K562 (cell line): ENCODE results near the gene BST1. TPM values are rescaled to one million over a fixed set of nuclear protein-coding genes. Genes with fewer than 3 reads are reported as not detected.
A peak's percentile ranks its signal among the peaks of the same experiment; 100 is the strongest.

ENCODE experiments used
- ATF1 ChIP-seq, 2 experiments: fragments of 450-650 bp in 1 of 2; IDR thresholded peaks; 2 replicates each; pipeline ENCODE4 v1.6.1; 2016; ENCODE audit warnings: missing compliant biosample characterization in 1 of 2, missing genetic modification characterization in 1 of 2
- CUX1 ChIP-seq: fragments of 200-800 bp; sonication (Bioruptor generic); IDR thresholded peaks from 2 replicates; pipeline ENCODE4 v1.6.1; 2016; ENCODE audit warnings: missing genetic modification characterization, missing compliant biosample characterization
- DNMT1 ChIP-seq: fragments of 450-650 bp; IDR thresholded peaks from 2 replicates; pipeline ENCODE4 v1.6.1; 2016; ENCODE audit warnings: antibody characterized with exemption, mild to moderate bottlenecking
- FOXA1 ChIP-seq: fragments of 450-650 bp; IDR thresholded peaks from 2 replicates; pipeline ENCODE4 v1.6.1; 2016; ENCODE audit warnings: mild to moderate bottlenecking, borderline replicate concordance
- NFIC ChIP-seq: fragments of 450-650 bp; IDR thresholded peaks from 2 replicates; pipeline ENCODE4 v1.6.1; 2017; ENCODE audit warnings: mild to moderate bottlenecking, inconsistent platforms
- ZKSCAN8 ChIP-seq: fragments of 200-800 bp; sonication (Bioruptor generic); IDR thresholded peaks from 2 replicates; pipeline ENCODE4 v1.6.1; 2016; ENCODE audit warnings: missing genetic modification characterization, missing compliant biosample characterization
- ZNF239 ChIP-seq: fragments of 250-450 bp; sonication (Bioruptor Pico); IDR thresholded peaks from 2 replicates; pipeline ENCODE4 v1.4.0; 2020; ENCODE audit warnings: mild to moderate bottlenecking
- ZNF407 ChIP-seq: fragments of 450-650 bp; IDR thresholded peaks from 2 replicates; pipeline ENCODE4 v1.6.1; 2016; ENCODE audit warnings: low read depth
- ZNF512 ChIP-seq: IDR thresholded peaks from 2 replicates; pipeline ENCODE4 v1.6.1; 2016; ENCODE audit warnings: missing genetic modification characterization, missing compliant biosample characterization
- ZNF583 ChIP-seq: fragments of 250-450 bp; sonication (Bioruptor Pico); IDR thresholded peaks from 2 replicates; pipeline ENCODE4 v1.4.0; 2020
- polyA plus RNA-seq, 8 experiments: library from polyadenylated mRNA; depleted of rRNA in 4 of 8; stranded (reverse) in 5 of 8; unstranded in 3 of 8; fragments of >200 nt; fragmentation: Nextera tagmentation in 2 of 8; fragmentation: Illumina TruSeq in 1 of 8; extraction: Ambion mirVana in 2 of 8; extraction: Trizol in 1 of 8; gene quantifications; 2 replicates each; pipeline versions ENCODE4 v1.2.1 to v1.2.3, GENCODE V29; 2011 to 2014; ENCODE audit warnings: inconsistent platforms in 1 of 8, missing spikeins in 1 of 8
- total RNA-seq, 7 experiments: library from RNA; depleted of rRNA in 6 of 7; stranded (reverse); fragments of >200 nt in 6 of 7; fragmentation: Illumina TruSeq in 2 of 7; extraction: Trizol in 2 of 7; gene quantifications; 2 replicates each; pipeline versions ENCODE4 v1.2.1 to v1.2.3, GENCODE V29; 2011 to 2021; ENCODE audit warnings: low replicate concordance in 1 of 7

BST1 gene
- total and polyA plus RNA-seq, 9 of the 15 experiments (the other 6 are each of a cell fraction or from before 2014, with no cell fraction given): 0.04 to 0.38 (median 0.07) TPM; not detected in 6

- TF ChIP-seq ZNF512 (tag): no peak
- no peak for TF ChIP-seq ZNF239
- no peak for TF ChIP-seq CUX1 (CRISPR knock-in tag)
- TF ChIP-seq ATF1 (CRISPR knock-in tag; IDR thresholded peaks at IDR 0.05): no peak
- peak; percentile 68 for TF ChIP-seq ATF1 (tag; IDR thresholded peaks at IDR 0.05)
- no peak for TF ChIP-seq ZNF407
- TF ChIP-seq ZKSCAN8 (CRISPR knock-in tag): no peak
- TF ChIP-seq DNMT1: no peak
- 0 out of 2 replicates have a peak, but pooled peaks have one; percentile 26 for TF ChIP-seq ZNF583 (CRISPR knock-in tag)
- peak; percentile 33; the same call in 1 of the 2 replicates for TF ChIP-seq NFIC
- no peak for TF ChIP-seq FOXA1
These were observed 21.3 kb upstream of the BST1 start, which contains the start of gene FAM200B (continued) for GRCh38 chr4:15681372-15682241.
